ENCODE measurements around the gene PNPLA3. TPM values are rescaled to one million over a fixed set of nuclear protein-coding genes. Genes with fewer than 3 reads are reported as not detected.

Gene PNPLA3
- total and polyA plus RNA-seq, 9 of the 15 experiments (the other 6 are each of a cell fraction or from before 2014, with no cell fraction given), result 0.20 to 0.48 (median 0.38) TPM; not detected in 6

- Histone ChIP-seq H3K9me3 (replicated peaks; ENCODE audit: control insufficient read depth, insufficient read depth, low read depth, low read length) (no peaks in the 10 kb centered on the region), H3K4me2 (ENCODE audit: insufficient read depth, low read length) (peak overlapping the region; percentile 93), H3K4me3 (peak overlapping the region; percentile 94), H2AFZ (ENCODE audit: low read depth, low read length) (no peak overlapping the region), H3K79me2 (ENCODE audit: control insufficient read depth, insufficient read depth, low read length) (peaks cover 45% of the 10 kb centered on the region), H3K27ac (ENCODE audit: extremely low read depth, low read depth, low read length) (peak overlapping the region; percentile 75; the same call in 2 of the 3 replicates), H3K9me1 (ENCODE audit: control insufficient read depth, insufficient read depth, low read length) (peaks cover 4% of the 10 kb centered on the region), H3K36me3 (ENCODE audit: control insufficient read depth, insufficient read depth, low read length) (no peaks in the 10 kb centered on the region), H3K27me3 (ENCODE audit: control insufficient read depth in 2 of 2, insufficient read depth in 2 of 2, low read length in 2 of 2) (no peaks in the 10 kb centered on the region), H3K9ac (ENCODE audit: insufficient read depth in 1 of 2, low read depth in 2 of 2, low read length in 2 of 2) (peak overlapping the region; percentile 74 to 90), H3K4me1 (replicated peaks in 1 of 2; ENCODE audit: control insufficient read depth in 2 of 2, insufficient read depth in 2 of 2, low read length in 2 of 2) (peaks cover 11 to 14% of the 10 kb centered on the region in 2 experiments; a peak in 3 of 5 replicates), H4K20me1 (replicated peaks; ENCODE audit: control insufficient read depth, insufficient read depth, low read length) (no peaks in the 10 kb centered on the region)
- 14% methylated on average over 6 of the region's 7 CpGs for WGBS (ENCODE audit: insufficient coverage, low coverage, missing lambda C conversion rate)
- TF ChIP-seq KDM1A (IDR thresholded peaks at IDR 0.05) (peak in 1 of 2 experiments; percentile 27; a peak in 1 of 4 replicates), JUNB (CRISPR knock-in tag; conservative IDR thresholded peaks at IDR 0.05) (no peak), CTBP1 (IDR thresholded peaks at IDR 0.05; ENCODE audit: borderline replicate concordance) (peak; percentile 40; the same call in 1 of the 2 replicates), HDAC3 (IDR thresholded peaks at IDR 0.05; ENCODE audit: borderline replicate concordance, partially characterized antibody) (no peak), ZNF740 (CRISPR knock-in tag; IDR thresholded peaks at IDR 0.05) (no peak), ZNF740 (tag; IDR thresholded peaks at IDR 0.05) (no peak), SOX6 (IDR thresholded peaks at IDR 0.05) (no peak), BHLHE40 (IDR thresholded peaks at IDR 0.05; ENCODE audit: low read length) (peak; percentile 37; the same call in 1 of the 2 replicates)
- BruUV-seq (replicated peaks), result no TSS peak
- intact Hi-C loops (cut with micrococcal nuclease), result no loop called here
- in situ Hi-C loops (cut with MboI), result no loop called here
- no peak for ATAC-seq
- ChIA-PET POLR2A (interaction anchor here (1.2 to 1.5 kb wide), 3 partner anchors 8 to 33 kb away, joined by 3 to 7 read pairs (median 6); no protein-coding TSS in a partner anchor), CTCF (ENCODE audit: low intra/inter-chr PET ratio) (no interaction called here)
- DNase-seq (ENCODE audit: extremely low read depth in 1 of 4, low spot score in 3 of 4), result no peak
- FAIRE-seq, result peak; percentile 29
Observed at GRCh38 chr22:43953988-43954785, 30.6 kb downstream of the PNPLA3 start.

All from K562 (cell line).